GM12878 (cell line): ENCODE results near the gene BIRC5. TPM values are rescaled to one million over a fixed set of nuclear protein-coding genes. Genes with fewer than 3 reads are reported as not detected.
A peak's percentile ranks its signal among the peaks of the same experiment; 100 is the strongest.

Experiments
- ATAC-seq: fragments of 200-7000 bp; cut with Tn5 transposase; 3 replicates; pipeline ENCODE4 v1.9.1; 2020; ENCODE audit warnings: mild to moderate bottlenecking, moderate library complexity
- BruUV-seq: library from RNA; stranded (reverse); fragments of 400-500 nt; replicated peaks from 2 replicates; lab custom pipeline; 2021; lab: Mats Ljungman, UMichigan
- CTCF ChIA-PET: fragments of 300-600 bp; sonication (Branson Sonifier 250); formaldehyde crosslinking; extraction: SDS; loops from one replicate; lab custom pipeline; 2021; ENCODE audit warnings: inconsistent platforms; lab: Yijun Ruan, JAX
- POLR2A ChIA-PET: fragments of 350-600 bp; formaldehyde crosslinking; extraction: SDS; loops from one replicate; lab custom pipeline; 2021; ENCODE audit warnings: inconsistent platforms; lab: Charles Lee
- RAD21 ChIA-PET: fragments of 300-600 bp; sonication (Branson Sonifier 250); formaldehyde crosslinking; loops from one replicate; lab custom pipeline; 2023; ENCODE audit warnings: antibody characterized with exemption; ENCODE audit not compliant: unreplicated experiment; lab: Charles Lee
- SMC1A ChIA-PET: fragments of 300-600 bp; sonication (Branson Sonifier 250); formaldehyde crosslinking; loops from one replicate; lab custom pipeline; 2023; ENCODE audit not compliant: unreplicated experiment, uncharacterized antibody; lab: Charles Lee
- DNase-seq: peaks from one replicate; pipeline ENCODE4 v3.0.0-alpha.2; 2011; ENCODE audit warnings: low read depth, low spot score
- FAIRE-seq: peaks from 3 replicates; lab custom pipeline; 2011; peaks lifted over from hg19 to GRCh38; lab: Jason Lieb, UNC
- H2AFZ ChIP-seq: 2 replicates; pipeline ENCODE4 v1.6.0; 2011; ENCODE audit warnings: low read depth, low read length, control low read depth; ENCODE audit not compliant: control insufficient read depth
- H3K27ac ChIP-seq: 2 replicates; pipeline ENCODE4 v1.5.1; 2011; ENCODE audit warnings: control low read depth; ENCODE audit not compliant: control insufficient read depth, insufficient read depth
- H3K27me3 ChIP-seq, 2 experiments: replicated peaks in 1 of 2; 2 replicates each; pipeline versions ENCODE4 v1.6.0 to v1.6.1; 2011; ENCODE audit warnings: low read length in 1 of 2; ENCODE audit not compliant: control insufficient read depth in 2 of 2, insufficient read depth in 2 of 2
- H3K36me3 ChIP-seq, 2 experiments: 2 replicates each; pipeline ENCODE4 v1.5.1; 2011; ENCODE audit warnings: low read length in 1 of 2; ENCODE audit not compliant: control insufficient read depth in 2 of 2, insufficient read depth in 2 of 2
- H3K4me1 ChIP-seq: 2 replicates; pipeline ENCODE4 v1.6.1; 2011; ENCODE audit warnings: mild to moderate bottlenecking, low read length, moderate library complexity, mixed read lengths; ENCODE audit not compliant: control insufficient read depth, insufficient read depth
- H3K4me2 ChIP-seq: 2 replicates; pipeline ENCODE4 v1.6.0; 2011; ENCODE audit warnings: control low read depth; ENCODE audit not compliant: control insufficient read depth, insufficient read depth
- H3K4me3 ChIP-seq: fragments of 200-600 bp; sonication (generic); 2 replicates; pipeline ENCODE4 v1.5.1; 2016
- H3K79me2 ChIP-seq: 2 replicates; pipeline ENCODE4 v1.6.0; 2011; ENCODE audit warnings: low read length; ENCODE audit not compliant: control insufficient read depth, insufficient read depth
- H3K9ac ChIP-seq: 2 replicates; pipeline ENCODE4 v1.8.0; 2011; ENCODE audit warnings: low read length, control low read depth, mixed read lengths; ENCODE audit not compliant: control insufficient read depth, insufficient read depth
- H3K9me3 ChIP-seq: replicated peaks from 3 replicates; pipeline ENCODE4 v1.5.1; 2011; ENCODE audit warnings: mild to moderate bottlenecking, low read length; ENCODE audit not compliant: control insufficient read depth, insufficient read depth
- H4K20me1 ChIP-seq: 2 replicates; pipeline ENCODE4 v1.6.0; 2011; ENCODE audit not compliant: control insufficient read depth, insufficient read depth
- ATF3 ChIP-seq: IDR thresholded peaks from 2 replicates; pipeline ENCODE4 v1.6.1; 2011; ENCODE audit warnings: low read depth, mild to moderate bottlenecking, low read length, moderate library complexity, borderline replicate concordance; ENCODE audit errors: extremely low read depth
- BCL3 ChIP-seq: IDR thresholded peaks from 2 replicates; pipeline ENCODE4 v1.6.1; 2011; ENCODE audit warnings: borderline replicate concordance, low read depth, mild to moderate bottlenecking, moderate library complexity, low read length; ENCODE audit not compliant: insufficient read depth, poor library complexity, severe bottlenecking
- IKZF2 ChIP-seq, 2 experiments: fragments of 450-650 bp; IDR thresholded peaks; 2 replicates each; pipeline ENCODE4 v1.6.1; 2017; ENCODE audit warnings: mild to moderate bottlenecking in 2 of 2, moderate library complexity in 2 of 2
- NBN ChIP-seq: fragments of 450-650 bp; IDR thresholded peaks from 2 replicates; pipeline ENCODE4 v1.6.1; 2016
- NFYA ChIP-seq: IDR thresholded peaks from 2 replicates; pipeline ENCODE4 v1.6.1; 2011; ENCODE audit warnings: low read depth, mild to moderate bottlenecking, low read length, improper control_type of control experiment, borderline replicate concordance
- NR2F1 ChIP-seq: fragments of 450-650 bp; conservative IDR thresholded peaks from 2 replicates; pipeline ENCODE4 v1.6.1; 2017; ENCODE audit warnings: mild to moderate bottlenecking
- RCOR1 ChIP-seq: conservative IDR thresholded peaks from 2 replicates; pipeline ENCODE4 v1.6.1; 2012; ENCODE audit warnings: low read depth, low read length, improper control_type of control experiment
- RUNX3 ChIP-seq: IDR thresholded peaks from 2 replicates; pipeline ENCODE4 v1.6.1; 2012; ENCODE audit warnings: low read length, inconsistent platforms
- SREBF1 ChIP-seq: IDR thresholded peaks from 2 replicates; pipeline ENCODE4 v1.6.1; 2012; ENCODE audit warnings: mild to moderate bottlenecking, low read length
- SREBF2 ChIP-seq: IDR thresholded peaks from 2 replicates; pipeline ENCODE4 v1.6.1; 2012; ENCODE audit warnings: mild to moderate bottlenecking, low read length
- SUZ12 ChIP-seq: fragments of 200-600 bp; sonication (generic); IDR thresholded peaks from one replicate; pipeline ENCODE4 v1.6.1; 2018; ENCODE audit warnings: antibody characterized with exemption, mild to moderate bottlenecking; ENCODE audit not compliant: unreplicated experiment
- TARDBP ChIP-seq: IDR thresholded peaks from 2 replicates; pipeline ENCODE4 v1.6.1; 2016; ENCODE audit warnings: borderline replicate concordance
- ZBED1 ChIP-seq: IDR thresholded peaks from 2 replicates; pipeline ENCODE4 v1.6.1; 2016; ENCODE audit warnings: borderline replicate concordance
- ZNF207 ChIP-seq: fragments of 450-650 bp; IDR thresholded peaks from 2 replicates; pipeline ENCODE4 v1.6.1; 2014; ENCODE audit warnings: antibody characterized with exemption, mild to moderate bottlenecking, borderline replicate concordance
- WGBS: methylation state at CpG from one replicate; pipeline ENCODE4 v1.1.6; 2016; ENCODE audit warnings: low lambda C conversion rate; ENCODE audit not compliant: insufficient replicate concordance, insufficient coverage; ENCODE audit errors: missing lambda C conversion rate; 5-methylcytosine and 5-hydroxymethylcytosine counted together
- in situ Hi-C: fragments of 300-500 bp; cut with MboI; formaldehyde crosslinking; loops from 9 replicates; pipeline ENCODE4 v1.14.3; 2018; ENCODE audit warnings: mixed read lengths
- intact Hi-C: fragments of 100-400 bp; cut with micrococcal nuclease; formaldehyde crosslinking; loops from one replicate; pipeline ENCODE4 v1.14.2; 2022; ENCODE audit not compliant: unreplicated experiment
- polyA plus RNA-seq, 11 experiments: library from polyadenylated mRNA; depleted of rRNA in 4 of 11; unstranded in 6 of 11; stranded (reverse) in 5 of 11; fragments of >200 nt; fragmentation: Nextera tagmentation in 4 of 11; fragmentation: Illumina TruSeq in 1 of 11; extraction: Ambion mirVana in 4 of 11; extraction: Trizol in 1 of 11; gene quantifications; 1 replicate in 1 of 11; 2 replicates in 10 of 11; pipeline versions ENCODE4 v1.2.1 to v1.2.3, GENCODE V29; 2011 to 2016; ENCODE audit warnings: inconsistent platforms in 2 of 11, missing spikeins in 2 of 11, low read depth in 1 of 11
- total RNA-seq, 4 experiments: library from RNA; depleted of rRNA in 3 of 4; stranded (reverse); fragments of >200 nt in 3 of 4; fragmentation: Illumina TruSeq in 1 of 4; extraction: Trizol in 1 of 4; gene quantifications; 2 replicates each; pipeline versions ENCODE4 v1.2.1 to v1.2.3, GENCODE V29; 2013 to 2021
- TF ChIP-seq, protein P1 (sequence below): fragments of 450-650 bp; IDR thresholded peaks from 2 replicates; pipeline ENCODE4 v1.6.1; 2017; ENCODE audit warnings: low read depth, mild to moderate bottlenecking, moderate library complexity

BIRC5 gene
- total and polyA plus RNA-seq, 10 of the 15 experiments (the other 5 are each of a cell fraction or from before 2014, with no cell fraction given), result 41.0 to 175 (median 90.8) TPM

DNA sequence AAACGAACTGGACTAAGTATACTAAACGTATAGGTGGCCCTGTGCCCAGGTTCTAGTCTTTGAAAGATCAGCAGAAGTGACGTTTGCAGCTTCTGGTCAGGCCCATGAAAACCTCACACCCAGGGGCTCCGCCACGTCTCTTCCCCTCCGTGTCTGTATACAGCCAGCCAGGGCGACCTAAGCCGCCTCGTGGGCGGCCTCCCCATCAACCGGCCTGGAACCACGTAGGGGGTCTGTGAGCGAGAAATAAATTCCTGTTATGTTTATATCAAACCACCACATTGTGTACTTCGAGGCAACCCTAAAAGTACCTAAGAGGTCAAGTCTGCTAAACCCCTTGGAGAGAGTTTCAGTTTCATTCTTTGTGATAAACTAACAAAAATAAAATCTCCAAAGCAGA lies 34.0 kb upstream of the BIRC5 start:
- in situ Hi-C loops (no loop called here), intact Hi-C loops (no loop called here)
- no peak for DNase-seq
- BruUV-seq, result no TSS peak
- H3K9ac ChIP-seq, result no peak overlapping the region
- TF ChIP-seq RUNX3, result no peak
- no peak for TF ChIP-seq ATF3
- no peak for TF ChIP-seq SREBF2
- TF ChIP-seq, protein P1, sequence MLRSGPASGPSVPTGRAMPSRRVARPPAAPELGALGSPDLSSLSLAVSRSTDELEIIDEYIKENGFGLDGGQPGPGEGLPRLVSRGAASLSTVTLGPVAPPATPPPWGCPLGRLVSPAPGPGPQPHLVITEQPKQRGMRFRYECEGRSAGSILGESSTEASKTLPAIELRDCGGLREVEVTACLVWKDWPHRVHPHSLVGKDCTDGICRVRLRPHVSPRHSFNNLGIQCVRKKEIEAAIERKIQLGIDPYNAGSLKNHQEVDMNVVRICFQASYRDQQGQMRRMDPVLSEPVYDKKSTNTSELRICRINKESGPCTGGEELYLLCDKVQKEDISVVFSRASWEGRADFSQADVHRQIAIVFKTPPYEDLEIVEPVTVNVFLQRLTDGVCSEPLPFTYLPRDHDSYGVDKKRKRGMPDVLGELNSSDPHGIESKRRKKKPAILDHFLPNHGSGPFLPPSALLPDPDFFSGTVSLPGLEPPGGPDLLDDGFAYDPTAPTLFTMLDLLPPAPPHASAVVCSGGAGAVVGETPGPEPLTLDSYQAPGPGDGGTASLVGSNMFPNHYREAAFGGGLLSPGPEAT, result no peak
- no peak for TF ChIP-seq SUZ12
- TF ChIP-seq TARDBP, result no peak
- TF ChIP-seq NR2F1, result peak; percentile 66; the same call in 1 of the 2 replicates
- TF ChIP-seq RCOR1, result no peak
- TF ChIP-seq NFYA, result no peak
- no peak for TF ChIP-seq SREBF1
- TF ChIP-seq ZBED1, result no peak
- TF ChIP-seq ZNF207, result no peak
- 0 out of 4 replicates have a peak, but pooled peaks of 1 of the 2 experiments have one; percentile 11 for TF ChIP-seq IKZF2 (IDR thresholded peaks at IDR 0.05)
- no peak for TF ChIP-seq NBN
- no peak for TF ChIP-seq BCL3
- no peak for FAIRE-seq
- POLR2A ChIA-PET, result interaction anchor here (1.3 kb wide), 1 partner anchor 54 kb away, joined by 4 read pairs; no protein-coding TSS in a partner anchor
- H3K4me2 ChIP-seq, result peak overlapping the region; percentile 7; the same call in 1 of the 2 replicates
- ATAC-seq, result no peak
- H3K36me3 ChIP-seq, result peaks cover 10 to 11% of the 10 kb centered on the region in 2 experiments; a peak in 3 of 4 replicates
- no peak overlapping the region for H3K27ac ChIP-seq
- no peak overlapping the region for H2AFZ ChIP-seq
- H3K9me3 ChIP-seq, result no peaks in the 10 kb centered on the region
- no peak overlapping the region for H3K4me3 ChIP-seq
- peaks cover 2% of the 10 kb centered on the region; the same call in 1 of the 2 replicates for H3K79me2 ChIP-seq
- H4K20me1 ChIP-seq, result no peaks in the 10 kb centered on the region
- 86% methylated on average over 13 of the region's 14 CpGs for WGBS
- CTCF ChIA-PET, result interaction anchor here (1.0 to 1.3 kb wide), 2 partner anchors 60 to 95 kb away, joined by 3 to 4 read pairs; no protein-coding TSS in a partner anchor
- peaks cover 30% of the 10 kb centered on the region for H3K4me1 ChIP-seq
- SMC1A ChIA-PET, result interaction anchor here (1.0 to 1.5 kb wide), 2 partner anchors 25 to 33 kb away, joined by 3 to 4 read pairs; no protein-coding TSS in a partner anchor
- RAD21 ChIA-PET, result interaction anchor here (1.0 to 1.7 kb wide), 3 partner anchors 8 to 160 kb away, joined by 3 to 4 read pairs (median 3); no protein-coding TSS in a partner anchor
- no peaks in the 10 kb centered on the region for H3K27me3 ChIP-seq
